SU-DHL-6 (cell line): ENCODE measurements around the gene SOX6.

Experiments used
- H2AFZ ChIP-seq: fragments of 200-600 bp; sonication (generic); 2 replicates; pipeline ENCODE4 v1.6.1; 2014; ENCODE audit warnings: low read depth, mild to moderate bottlenecking, moderate library complexity, mixed read lengths, antibody characterized with exemption, low read length; ENCODE audit not compliant: severe bottlenecking
- H3F3A ChIP-seq: fragments of 200-600 bp; shearing (Covaris generic); 2 replicates; pipeline ENCODE4 v1.6.0; 2016; ENCODE audit warnings: antibody characterized with exemption, mild to moderate bottlenecking; ENCODE audit not compliant: insufficient read depth
- H3K27ac ChIP-seq: fragments of 200-600 bp; sonication (generic); 2 replicates; pipeline ENCODE4 v1.5.1; 2016; ENCODE audit warnings: low read depth, mild to moderate bottlenecking, low read length, moderate library complexity, mixed read lengths
- H3K27me3 ChIP-seq: fragments of 200-600 bp; sonication (generic), shearing (Covaris generic); 2 replicates; pipeline ENCODE4 v1.6.0; 2014; ENCODE audit warnings: mild to moderate bottlenecking, low read length
- H3K36me3 ChIP-seq: fragments of 200-600 bp; sonication (generic); 2 replicates; pipeline ENCODE4 v1.6.1; 2014; ENCODE audit warnings: mild to moderate bottlenecking, low read length, mixed read lengths
- H3K4me2 ChIP-seq: fragments of 300-600, 200-600 bp; shearing (Covaris generic), sonication (generic); 2 replicates; pipeline ENCODE4 v1.6.0; 2014; ENCODE audit warnings: low read length, low read depth, mild to moderate bottlenecking; ENCODE audit not compliant: poor library complexity, severe bottlenecking
- H3K4me3 ChIP-seq: fragments of 200-600 bp; sonication (generic); 2 replicates; pipeline ENCODE4 v1.5.1; 2014; ENCODE audit warnings: antibody characterized with exemption, low read length, mild to moderate bottlenecking, mixed read lengths; ENCODE audit not compliant: insufficient read depth, poor library complexity, severe bottlenecking
- H3K79me2 ChIP-seq: fragments of 200-600 bp; sonication (generic); 2 replicates; pipeline ENCODE4 v1.6.1; 2014; ENCODE audit warnings: mild to moderate bottlenecking, low read length, moderate library complexity; ENCODE audit not compliant: insufficient read depth
- H3K9ac ChIP-seq: fragments of 200-600 bp; sonication (generic); 2 replicates; pipeline ENCODE4 v1.7.0; 2014; ENCODE audit warnings: mild to moderate bottlenecking, low read length
- H3K9me2 ChIP-seq: fragments of 200-600 bp; sonication (generic); replicated peaks from 2 replicates; pipeline ENCODE4 v1.6.1; 2014; ENCODE audit warnings: low read length; ENCODE audit not compliant: insufficient read depth
- H3K9me3 ChIP-seq: fragments of 200-600 bp; sonication (generic); 2 replicates; pipeline ENCODE4 v1.6.1; 2014; ENCODE audit warnings: low read length, mixed read lengths; ENCODE audit not compliant: insufficient read depth
- H4K20me1 ChIP-seq: fragments of 200-600 bp; sonication (generic); 2 replicates; pipeline ENCODE4 v1.6.1; 2014; ENCODE audit warnings: low read depth, mild to moderate bottlenecking, antibody characterized with exemption, low read length, moderate library complexity, mixed read lengths
- CTCF ChIP-seq: fragments of 200-600 bp; sonication (generic); IDR thresholded peaks from one replicate; pipeline ENCODE4 v1.5.1; 2017; ENCODE audit warnings: antibody characterized with exemption, mild to moderate bottlenecking, low read length, moderate library complexity; ENCODE audit not compliant: insufficient read depth, poor library complexity, severe bottlenecking
- EZH2phosphoT487 ChIP-seq: fragments of 200-600 bp; sonication (generic), shearing (Covaris generic); conservative IDR thresholded peaks from 2 replicates; pipeline ENCODE4 v1.6.1; 2018; ENCODE audit warnings: mild to moderate bottlenecking, antibody characterized with exemption, low read length, moderate library complexity, mixed read lengths

SOX6 gene

GRCh38 chr11:16166571-16166970 lies 189.8 kb downstream of the SOX6 start:
- Histone ChIP-seq H3K9me3 (no peaks in the 10 kb centered on the region), H3F3A (no peaks in the 10 kb centered on the region), H3K9ac (no peak overlapping the region), H3K4me2 (no peak overlapping the region), H3K27ac (no peak overlapping the region), H3K79me2 (no peaks in the 10 kb centered on the region), H4K20me1 (no peaks in the 10 kb centered on the region), H3K4me3 (no peak overlapping the region), H3K27me3 (no peaks in the 10 kb centered on the region), H3K36me3 (no peaks in the 10 kb centered on the region), H3K9me2 (no peaks in the 10 kb centered on the region), H2AFZ (no peak overlapping the region)
- TF ChIP-seq EZH2phosphoT487 (no peak), CTCF (no peak)

GRCh38 chr11:16160146-16160545 lies 196.2 kb downstream of the SOX6 start:
- H3K36me3 ChIP-seq = no peaks in the 10 kb centered on the region
- H3K27ac ChIP-seq = no peak overlapping the region
- no peaks in the 10 kb centered on the region for H3K9me2 ChIP-seq
- no peaks in the 10 kb centered on the region for H3K27me3 ChIP-seq
- no peak overlapping the region for H3K4me3 ChIP-seq
- H4K20me1 ChIP-seq = no peaks in the 10 kb centered on the region
- no peaks in the 10 kb centered on the region for H3K9me3 ChIP-seq
- H3K9ac ChIP-seq = no peak overlapping the region
- TF ChIP-seq CTCF (no peak), EZH2phosphoT487 (no peak)
- H3K79me2 ChIP-seq = no peaks in the 10 kb centered on the region
- no peak overlapping the region for H3K4me2 ChIP-seq
- H2AFZ ChIP-seq = no peak overlapping the region
- H3F3A ChIP-seq = no peaks in the 10 kb centered on the region

- Histone ChIP-seq H3K9me3 (no peaks in the 10 kb centered on the region), H3K9ac (no peak overlapping the region), H3K27ac (no peak overlapping the region), H3K36me3 (no peaks in the 10 kb centered on the region), H3K4me2 (no peak overlapping the region), H2AFZ (no peak overlapping the region), H3K27me3 (no peaks in the 10 kb centered on the region), H4K20me1 (no peaks in the 10 kb centered on the region), H3K9me2 (no peaks in the 10 kb centered on the region), H3F3A (no peaks in the 10 kb centered on the region), H3K79me2 (no peaks in the 10 kb centered on the region), H3K4me3 (no peak overlapping the region)
- TF ChIP-seq EZH2phosphoT487 (no peak), CTCF (no peak)
These were observed 197.8 kb downstream of the SOX6 start for GRCh38 chr11:16158426-16158994.

GRCh38 chr11:16157327-16157726 lies 199.0 kb downstream of the SOX6 start:
- no peak overlapping the region for H3K4me3 ChIP-seq
- no peaks in the 10 kb centered on the region for H4K20me1 ChIP-seq
- H3K27ac ChIP-seq = no peak overlapping the region
- no peaks in the 10 kb centered on the region for H3K27me3 ChIP-seq
- no peak overlapping the region for H3K4me2 ChIP-seq
- H3K9ac ChIP-seq = no peak overlapping the region
- TF ChIP-seq EZH2phosphoT487 (no peak), CTCF (no peak)
- no peaks in the 10 kb centered on the region for H3K9me2 ChIP-seq
- no peaks in the 10 kb centered on the region for H3K79me2 ChIP-seq
- H3K36me3 ChIP-seq = no peaks in the 10 kb centered on the region
- H2AFZ ChIP-seq = no peak overlapping the region
- H3F3A ChIP-seq = no peaks in the 10 kb centered on the region
- H3K9me3 ChIP-seq = no peaks in the 10 kb centered on the region
